GM23338 (cell line): Measurements from ENCODE around the gene CYB5D1. TPM values are rescaled to one million over a fixed set of nuclear protein-coding genes. Genes with fewer than 3 reads are reported as not detected.

Experiments
- ATAC-seq: fragments of 200-7000 bp; cut with Tn5 transposase; 3 replicates; pipeline ENCODE4 v1.9.1; 2020
- DNase-seq: peaks from one replicate; pipeline ENCODE4 v3.0.0-alpha.2; 2015; ENCODE audit warnings: low spot score
- H2AFZ ChIP-seq: fragments of 200-600 bp; sonication (generic); 2 replicates; pipeline ENCODE4 v1.8.0; 2016; ENCODE audit warnings: antibody characterized with exemption, mild to moderate bottlenecking, moderate library complexity
- H3F3A ChIP-seq: fragments of 200-600 bp; sonication (generic); replicated peaks from 2 replicates; pipeline ENCODE4 v1.8.0; 2017; ENCODE audit warnings: antibody characterized with exemption, mixed run types, low read depth
- H3K27ac ChIP-seq: fragments of 200-600 bp; sonication (generic); 2 replicates; pipeline ENCODE4 v1.6.1; 2016; ENCODE audit warnings: low read depth
- H3K27me3 ChIP-seq: fragments of 200-600 bp; sonication (generic); 2 replicates; pipeline ENCODE4 v1.8.0; 2016; ENCODE audit warnings: mild to moderate bottlenecking, mixed run types, moderate library complexity; ENCODE audit not compliant: insufficient read depth
- H3K36me3 ChIP-seq: fragments of 200-600 bp; sonication (generic); 2 replicates; pipeline ENCODE4 v1.8.0; 2016; ENCODE audit warnings: mild to moderate bottlenecking; ENCODE audit not compliant: insufficient read depth
- H3K4me1 ChIP-seq: fragments of 200-600 bp; sonication (generic); 2 replicates; pipeline ENCODE4 v1.8.0; 2016; ENCODE audit warnings: mild to moderate bottlenecking, moderate library complexity; ENCODE audit not compliant: insufficient read depth
- H3K4me2 ChIP-seq: fragments of 200-600 bp; sonication (generic); 2 replicates; pipeline ENCODE4 v1.7.1; 2017; ENCODE audit warnings: mixed run types
- H3K4me3 ChIP-seq: fragments of 200-600 bp; sonication (generic); 2 replicates; pipeline ENCODE4 v1.6.1; 2016; ENCODE audit warnings: mixed run types
- H3K79me2 ChIP-seq: fragments of 200-600 bp; sonication (generic); replicated peaks from 2 replicates; pipeline ENCODE4 v1.8.0; 2017; ENCODE audit warnings: mild to moderate bottlenecking; ENCODE audit not compliant: insufficient read depth
- H3K9me2 ChIP-seq: fragments of 200-600 bp; sonication (generic); 2 replicates; pipeline ENCODE4 v1.8.0; 2017; ENCODE audit not compliant: insufficient read depth
- H4K20me1 ChIP-seq: fragments of 200-600 bp; sonication (generic); replicated peaks from 2 replicates; pipeline ENCODE4 v1.8.0; 2017; ENCODE audit warnings: mild to moderate bottlenecking; ENCODE audit not compliant: insufficient read depth
- H3K27ac Mint-ChIP-seq: 2 replicates; pipeline ENCODE4 v1.8.0; 2020; ENCODE audit warnings: inconsistent platforms, mild to moderate bottlenecking, moderate library complexity, mixed read lengths
- H3K27me3 Mint-ChIP-seq: 3 replicates; pipeline ENCODE4 v1.8.0; 2022; ENCODE audit warnings: low read depth, mild to moderate bottlenecking, moderate library complexity, mixed read lengths, inconsistent platforms; ENCODE audit not compliant: insufficient read depth, poor library complexity
- H3K36me3 Mint-ChIP-seq: 3 replicates; pipeline ENCODE4 v1.8.0; 2021; ENCODE audit warnings: low read depth, mild to moderate bottlenecking, inconsistent platforms, moderate library complexity, mixed read lengths
- H3K4me1 Mint-ChIP-seq: 3 replicates; pipeline ENCODE4 v1.8.0; 2020; ENCODE audit warnings: mild to moderate bottlenecking, inconsistent platforms, mixed read lengths
- H3K4me3 Mint-ChIP-seq: 3 replicates; pipeline ENCODE4 v1.8.0; 2021; ENCODE audit warnings: moderate library complexity, mild to moderate bottlenecking, inconsistent platforms, mixed read lengths
- H3K9me3 Mint-ChIP-seq: 3 replicates; pipeline ENCODE4 v1.8.0; 2020; ENCODE audit warnings: moderate library complexity, mild to moderate bottlenecking, inconsistent platforms, mixed read lengths
- CREB1 ChIP-seq: fragments of 250-450 bp; sonication (Bioruptor Pico); IDR thresholded peaks from 2 replicates; pipeline ENCODE4 v1.5.0; 2020; ENCODE audit warnings: low read depth, mild to moderate bottlenecking, moderate library complexity
- CTCF ChIP-seq, 2 experiments: fragments of 200-600 bp in 1 of 2; sonication (generic) in 1 of 2; conservative IDR thresholded peaks; 2 replicates each; pipeline versions ENCODE4 v1.5.1 to v1.6.1; 2016 to 2017; ENCODE audit warnings: antibody characterized with exemption in 2 of 2, low read depth in 2 of 2, mild to moderate bottlenecking in 2 of 2, moderate library complexity in 1 of 2
- EZH2 ChIP-seq: fragments of 200-600 bp; sonication (generic); IDR thresholded peaks from one replicate; pipeline ENCODE4 v1.8.0; 2017; ENCODE audit warnings: antibody characterized with exemption, mild to moderate bottlenecking, low read depth; ENCODE audit not compliant: unreplicated experiment
- EZH2phosphoT487 ChIP-seq: fragments of 200-600 bp; sonication (generic); IDR thresholded peaks from one replicate; pipeline ENCODE4 v1.8.1; 2018; ENCODE audit warnings: antibody characterized with exemption; ENCODE audit not compliant: unreplicated experiment
- JUNB ChIP-seq: IDR thresholded peaks from one replicate; pipeline ENCODE4 v1.6.1; 2016; ENCODE audit warnings: antibody characterized with exemption; ENCODE audit not compliant: unreplicated experiment
- NANOG ChIP-seq: IDR thresholded peaks from 2 replicates; pipeline ENCODE4 v1.6.1; 2016; ENCODE audit warnings: antibody characterized with exemption, borderline replicate concordance
- POLR2AphosphoS5 ChIP-seq: IDR thresholded peaks from 2 replicates; pipeline ENCODE4 v1.6.1; 2016; ENCODE audit warnings: antibody characterized with exemption, low read depth
- STAT1 ChIP-seq: IDR thresholded peaks from one replicate; pipeline ENCODE4 v1.6.1; 2016; ENCODE audit warnings: antibody characterized with exemption; ENCODE audit not compliant: unreplicated experiment
- ZNF114 ChIP-seq: fragments of 250-450 bp; sonication (Bioruptor Pico); IDR thresholded peaks from 2 replicates; pipeline ENCODE4 v1.5.0; 2020; ENCODE audit warnings: mild to moderate bottlenecking, moderate library complexity
- ZNF331 ChIP-seq: fragments of 250-450 bp; sonication (Bioruptor Pico); IDR thresholded peaks from 2 replicates; pipeline ENCODE4 v1.5.0; 2020; ENCODE audit warnings: low read depth, mild to moderate bottlenecking, moderate library complexity
- ZNF462 ChIP-seq: fragments of 250-450 bp; sonication (Bioruptor Pico); IDR thresholded peaks from 2 replicates; pipeline ENCODE4 v1.5.0; 2020; ENCODE audit warnings: mild to moderate bottlenecking, moderate library complexity
- polyA plus RNA-seq: library from polyadenylated mRNA; unstranded; fragments of >200 nt; fragmentation: Nextera tagmentation; extraction: Ambion mirVana; gene quantifications from 2 replicates; pipeline ENCODE4 v1.2.1, GENCODE V29; 2016
- total RNA-seq: library from RNA; depleted of rRNA; stranded (reverse); fragments of >200 nt; shearing (Covaris generic); gene quantifications from 2 replicates; pipeline ENCODE4 v1.2.3, GENCODE V29; 2014
- TF ChIP-seq, protein P1 (sequence below): IDR thresholded peaks from 2 replicates; pipeline ENCODE4 v1.6.1; 2016; ENCODE audit warnings: antibody characterized with exemption
- TF ChIP-seq, protein P2 (sequence below): IDR thresholded peaks from one replicate; pipeline ENCODE4 v1.6.1; 2018; ENCODE audit warnings: antibody characterized with exemption; ENCODE audit not compliant: unreplicated experiment

Gene CYB5D1
- total and polyA plus RNA-seq, 2 experiments from 2014 or later = 3.5 to 8.4 TPM

GRCh38 chr17:7834957-7835813, 22.6 kb upstream of the CYB5D1 start:
- peaks cover 65% of the 10 kb centered on the region for H3K27me3 Mint-ChIP-seq
- Histone ChIP-seq H3K27ac (no peak overlapping the region), H2AFZ (peak overlapping the region; percentile 88; the same call in 1 of the 2 replicates)

More at GRCh38 chr17:7834957-7835813, 22.6 kb upstream of the CYB5D1 start:
- Histone ChIP-seq H3K4me1 (peaks cover 23% of the 10 kb centered on the region), H3F3A (peaks cover 22% of the 10 kb centered on the region), H3K36me3 (no peaks in the 10 kb centered on the region), H3K79me2 (no peaks in the 10 kb centered on the region), H3K4me2 (peak overlapping the region; percentile 100), H3K27me3 (peaks cover 75% of the 10 kb centered on the region), H3K9me2 (no peaks in the 10 kb centered on the region), H3K4me3 (peak overlapping the region; percentile 95), H4K20me1 (peaks cover 2% of the 10 kb centered on the region)
- no peaks in the 10 kb centered on the region; the same call in 2 of the 3 replicates for H3K9me3 Mint-ChIP-seq
- H3K4me1 Mint-ChIP-seq = peaks cover 31% of the 10 kb centered on the region
- H3K27ac Mint-ChIP-seq = peak overlapping the region; percentile 94
- H3K4me3 Mint-ChIP-seq = peak overlapping the region; percentile 93
- peak; percentile 99 for DNase-seq
- TF ChIP-seq ZNF114 (CRISPR knock-in tag) (no peak), NANOG (no peak), CTCF (conservative IDR thresholded peaks at IDR 0.05; ENCODE audit: low read depth in 2 of 2) (peak; percentile 66 to 86), ZNF462 (no peak), POLR2AphosphoS5 (peak; percentile 24; the same call in 1 of the 2 replicates), JUNB (no peak), EZH2phosphoT487 (no peak), EZH2 (no peak), STAT1 (no peak), ZNF331 (CRISPR knock-in tag) (no peak), CREB1 (CRISPR knock-in tag) (peak; percentile 85)
- TF ChIP-seq, protein P1, sequence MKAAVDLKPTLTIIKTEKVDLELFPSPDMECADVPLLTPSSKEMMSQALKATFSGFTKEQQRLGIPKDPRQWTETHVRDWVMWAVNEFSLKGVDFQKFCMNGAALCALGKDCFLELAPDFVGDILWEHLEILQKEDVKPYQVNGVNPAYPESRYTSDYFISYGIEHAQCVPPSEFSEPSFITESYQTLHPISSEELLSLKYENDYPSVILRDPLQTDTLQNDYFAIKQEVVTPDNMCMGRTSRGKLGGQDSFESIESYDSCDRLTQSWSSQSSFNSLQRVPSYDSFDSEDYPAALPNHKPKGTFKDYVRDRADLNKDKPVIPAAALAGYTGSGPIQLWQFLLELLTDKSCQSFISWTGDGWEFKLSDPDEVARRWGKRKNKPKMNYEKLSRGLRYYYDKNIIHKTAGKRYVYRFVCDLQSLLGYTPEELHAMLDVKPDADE = 0 out of 2 replicates have a peak, but pooled peaks have one; percentile 12
- TF ChIP-seq, protein P2, sequence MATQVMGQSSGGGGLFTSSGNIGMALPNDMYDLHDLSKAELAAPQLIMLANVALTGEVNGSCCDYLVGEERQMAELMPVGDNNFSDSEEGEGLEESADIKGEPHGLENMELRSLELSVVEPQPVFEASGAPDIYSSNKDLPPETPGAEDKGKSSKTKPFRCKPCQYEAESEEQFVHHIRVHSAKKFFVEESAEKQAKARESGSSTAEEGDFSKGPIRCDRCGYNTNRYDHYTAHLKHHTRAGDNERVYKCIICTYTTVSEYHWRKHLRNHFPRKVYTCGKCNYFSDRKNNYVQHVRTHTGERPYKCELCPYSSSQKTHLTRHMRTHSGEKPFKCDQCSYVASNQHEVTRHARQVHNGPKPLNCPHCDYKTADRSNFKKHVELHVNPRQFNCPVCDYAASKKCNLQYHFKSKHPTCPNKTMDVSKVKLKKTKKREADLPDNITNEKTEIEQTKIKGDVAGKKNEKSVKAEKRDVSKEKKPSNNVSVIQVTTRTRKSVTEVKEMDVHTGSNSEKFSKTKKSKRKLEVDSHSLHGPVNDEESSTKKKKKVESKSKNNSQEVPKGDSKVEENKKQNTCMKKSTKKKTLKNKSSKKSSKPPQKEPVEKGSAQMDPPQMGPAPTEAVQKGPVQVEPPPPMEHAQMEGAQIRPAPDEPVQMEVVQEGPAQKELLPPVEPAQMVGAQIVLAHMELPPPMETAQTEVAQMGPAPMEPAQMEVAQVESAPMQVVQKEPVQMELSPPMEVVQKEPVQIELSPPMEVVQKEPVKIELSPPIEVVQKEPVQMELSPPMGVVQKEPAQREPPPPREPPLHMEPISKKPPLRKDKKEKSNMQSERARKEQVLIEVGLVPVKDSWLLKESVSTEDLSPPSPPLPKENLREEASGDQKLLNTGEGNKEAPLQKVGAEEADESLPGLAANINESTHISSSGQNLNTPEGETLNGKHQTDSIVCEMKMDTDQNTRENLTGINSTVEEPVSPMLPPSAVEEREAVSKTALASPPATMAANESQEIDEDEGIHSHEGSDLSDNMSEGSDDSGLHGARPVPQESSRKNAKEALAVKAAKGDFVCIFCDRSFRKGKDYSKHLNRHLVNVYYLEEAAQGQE = no peak
- ATAC-seq = peak; percentile 52
- no peaks in the 10 kb centered on the region for H3K36me3 Mint-ChIP-seq
